BJ (cell line): Measurements from ENCODE around the gene POPDC2. TPM values are rescaled to one million over a fixed set of nuclear protein-coding genes. Genes with fewer than 3 reads are reported as not detected.
"Not testable (repeated sequence)": the region's sequence is repeated elsewhere in the genome, so short reads cannot be mapped to it uniquely, and the experiment has no call there.

Experiments
- CTCF ChIA-PET: fragments of 350-600 bp; formaldehyde crosslinking; extraction: SDS; loops from one replicate; lab custom pipeline; 2021; ENCODE audit warnings: antibody characterized with exemption, inconsistent platforms; lab: Yijun Ruan, JAX
- POLR2A ChIA-PET: fragments of 300-600 bp; sonication (Branson Sonifier 250); formaldehyde crosslinking; extraction: SDS; loops from one replicate; lab custom pipeline; 2021; ENCODE audit warnings: antibody characterized with exemption; lab: Charles Lee
- DNase-seq: peaks from one replicate; pipeline ENCODE4 v3.0.0-alpha.2; 2011; ENCODE audit warnings: low read depth
- H3K27me3 ChIP-seq: 2 replicates; pipeline ENCODE4 v1.6.0; 2011; ENCODE audit warnings: low read length; ENCODE audit not compliant: control insufficient read depth, insufficient read depth
- H3K36me3 ChIP-seq: 2 replicates; pipeline ENCODE4 v1.5.1; 2011; ENCODE audit warnings: low read length; ENCODE audit not compliant: control insufficient read depth, insufficient read depth
- H3K4me3 ChIP-seq: 2 replicates; pipeline ENCODE4 v1.5.1; 2011; ENCODE audit warnings: low read depth, mild to moderate bottlenecking, control low read depth, low read length
- CTCF ChIP-seq: IDR thresholded peaks from 2 replicates; pipeline ENCODE4 v1.5.1; 2011; ENCODE audit warnings: low read depth, mild to moderate bottlenecking, control low read depth, inconsistent platforms, low read length, moderate library complexity; ENCODE audit not compliant: insufficient read depth
- polyA plus RNA-seq: library from polyadenylated mRNA; depleted of rRNA; stranded (reverse); fragments of >200 nt; gene quantifications from 2 replicates; pipeline ENCODE4 v1.2.3, GENCODE V29; 2011

The POPDC2 gene
- polyA plus RNA-seq, 1 experiment: 2.3 TPM

- no peak for DNase-seq
- CTCF ChIA-PET: interaction anchor here (0.8 to 3.3 kb wide), 35 partner anchors 8 to 799 kb away, joined by 3 to 19 read pairs (median 4); partner anchors contain the start of genes POGLUT1, TEX55 and TMEM39A
Observed at GRCh38 chr3:119681279-119681678, 20.9 kb upstream of the POPDC2 start.

GRCh38 chr3:119679874-119680273, 19.5 kb upstream of the POPDC2 start:
- Histone ChIP-seq H3K27me3 (peaks cover 2% of the 10 kb centered on the region; the same call in 1 of the 2 replicates), H3K36me3 (no peaks in the 10 kb centered on the region), H3K4me3 (no peak overlapping the region)
- DNase-seq: no peak
- TF ChIP-seq CTCF: no peak
- ChIA-PET CTCF (interaction anchor here (0.8 to 3.3 kb wide), 9 partner anchors 10 to 536 kb away, joined by 3 to 18 read pairs (median 5); no protein-coding TSS in a partner anchor), POLR2A (no interaction called here)

More at GRCh38 chr3:119681279-119681678, 20.9 kb upstream of the POPDC2 start:
- no peak overlapping the region for H3K4me3 ChIP-seq
- POLR2A ChIA-PET: no interaction called here
- TF ChIP-seq CTCF: peak; percentile 55
- no peaks in the 10 kb centered on the region for H3K36me3 ChIP-seq
- peaks cover 2% of the 10 kb centered on the region; the same call in 1 of the 2 replicates for H3K27me3 ChIP-seq

- H3K27me3 ChIP-seq, H3K36me3 ChIP-seq, H3K4me3 ChIP-seq, POLR2A ChIA-PET, DNase-seq: not testable (repeated sequence)
- CTCF ChIA-PET: interaction anchor here (1.1 to 1.3 kb wide), 2 partner anchors 12 to 78 kb away, joined by 3 read pairs; no protein-coding TSS in a partner anchor
Observed at GRCh38 chr3:119678209-119678608, 17.8 kb upstream of the POPDC2 start.

- H3K4me3 ChIP-seq: peak overlapping the region; percentile 66
- no peak for DNase-seq
- POLR2A ChIA-PET: no interaction called here
- CTCF ChIA-PET: interaction anchor here (1.6 kb wide), 1 partner anchor 152 kb away, joined by 5 read pairs; no protein-coding TSS in a partner anchor
- no peaks in the 10 kb centered on the region for H3K27me3 ChIP-seq
- no peak for TF ChIP-seq CTCF
- peaks cover 1% of the 10 kb centered on the region for H3K36me3 ChIP-seq
Observed at GRCh38 chr3:119677641-119677934, 17.2 kb upstream of the POPDC2 start.

- H3K27me3 ChIP-seq: no peaks in the 10 kb centered on the region
- ChIA-PET CTCF (interaction anchor here (1.5 to 1.6 kb wide), 2 partner anchors 27 to 151 kb away, joined by 3 to 5 read pairs; no protein-coding TSS in a partner anchor), POLR2A (no interaction called here)
- peak; percentile 89 for DNase-seq
- peaks cover 1% of the 10 kb centered on the region for H3K36me3 ChIP-seq
- peak within 1 kb of the TSS; percentile 66 for H3K4me3 ChIP-seq
- no peak for TF ChIP-seq CTCF
Observed at GRCh38 chr3:119676771-119677640, 16.6 kb upstream of the POPDC2 start, which contains the start of gene COX17. Gene COX17 (minus strand): TSS chr3:119677406. CDS start chr3:119677310, 96 bp downstream.
